GM21619 (cell line): Measurements from ENCODE around the gene P2RY8.
"Not testable (repeated sequence)": the region's sequence is repeated elsewhere in the genome, so short reads cannot be mapped to it uniquely, and the experiment has no call there.

Experiments
- ATAC-seq: cut with Tn5 transposase; IDR thresholded peaks from one replicate; pipeline ENCODE4 v1.9.1; 2021; ENCODE audit not compliant: unreplicated experiment

P2RY8 gene

GRCh38 chrX:1447969-1448572 lies 88.9 kb downstream of the P2RY8 start:
- not testable (repeated sequence) for ATAC-seq

DNA sequence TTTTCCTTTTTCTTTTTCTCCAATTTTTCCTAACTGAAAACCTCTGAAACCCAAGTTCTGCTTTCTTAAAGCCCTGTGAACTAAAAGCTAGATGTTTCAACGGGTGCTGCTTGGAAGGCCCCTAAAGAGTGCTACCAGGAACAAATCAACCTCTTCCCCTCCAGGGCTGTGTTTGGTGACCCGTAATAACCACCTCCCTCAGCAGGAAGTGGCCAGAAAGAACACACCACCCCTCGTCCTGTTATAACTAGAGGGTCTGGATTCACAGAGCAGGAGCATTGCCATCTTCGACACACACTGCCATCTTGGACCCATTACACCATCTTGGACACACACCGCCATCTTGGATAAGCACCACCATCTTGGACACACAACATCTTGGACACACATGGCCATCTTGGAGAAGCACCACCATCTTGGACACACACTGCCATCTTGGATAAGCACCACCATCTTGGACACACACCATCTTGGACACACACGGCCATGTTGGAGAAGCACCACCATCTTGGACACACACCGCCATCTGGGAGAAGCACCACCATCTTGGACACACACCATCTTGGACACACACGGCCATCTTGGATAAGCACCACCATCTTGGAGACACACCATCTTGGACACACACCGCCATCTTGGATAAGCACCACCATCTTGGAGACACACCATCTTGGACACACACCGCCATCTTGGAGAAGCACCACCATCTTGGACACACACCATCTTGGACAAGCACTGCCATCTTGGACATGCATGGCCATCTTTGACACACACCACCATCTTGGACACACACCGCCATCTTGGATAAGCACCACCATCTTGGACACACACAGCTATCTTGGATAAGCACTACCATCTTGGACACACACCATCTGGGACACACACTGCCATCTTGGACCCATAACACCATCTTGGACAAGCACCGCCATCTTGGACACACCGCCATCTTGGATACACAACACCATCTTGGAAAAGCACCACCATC lies 89.7 kb downstream of the P2RY8 start:
- not testable (repeated sequence) for ATAC-seq

- ATAC-seq, result no peak
Measured at GRCh38 chrX:1444561-1445500, 92.2 kb downstream of the P2RY8 start.

- ATAC-seq, result no peak
Measured at GRCh38 chrX:1443496-1444075, 93.4 kb downstream of the P2RY8 start.

GRCh38 chrX:1442724-1443367 lies 94.1 kb downstream of the P2RY8 start:
- ATAC-seq, result no peak

DNA sequence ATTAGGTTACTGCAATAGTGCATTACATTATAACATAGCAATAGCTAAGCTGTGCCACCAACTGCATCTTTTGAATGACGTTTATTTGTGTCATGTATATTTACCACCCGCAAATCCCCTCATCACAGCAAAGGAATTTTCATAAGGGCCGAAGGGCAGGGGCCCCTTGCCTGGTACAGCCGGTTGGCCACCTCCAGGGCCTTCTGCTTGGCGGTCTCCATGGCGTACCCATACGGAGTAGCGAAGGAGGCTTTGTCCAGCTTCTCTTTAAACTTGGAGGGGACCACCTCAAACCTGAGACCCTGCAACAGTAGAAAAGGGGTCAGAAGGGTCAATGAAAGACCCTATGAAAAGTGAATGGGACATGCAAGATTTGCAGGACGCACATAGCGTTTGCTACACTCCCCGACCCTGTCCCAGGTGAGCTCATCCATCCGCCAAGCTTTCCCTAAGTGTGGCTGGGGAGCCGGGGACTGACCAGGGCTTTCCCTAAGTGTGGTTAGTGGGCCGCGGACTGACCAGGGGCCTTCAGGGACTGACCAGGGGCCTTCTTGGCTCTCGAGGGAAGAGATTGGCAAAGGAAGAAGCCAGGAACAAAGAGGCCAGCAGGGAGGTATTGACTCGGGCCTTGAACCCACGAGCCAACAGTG lies 94.8 kb downstream of the P2RY8 start:
- ATAC-seq, result no peak

DNA sequence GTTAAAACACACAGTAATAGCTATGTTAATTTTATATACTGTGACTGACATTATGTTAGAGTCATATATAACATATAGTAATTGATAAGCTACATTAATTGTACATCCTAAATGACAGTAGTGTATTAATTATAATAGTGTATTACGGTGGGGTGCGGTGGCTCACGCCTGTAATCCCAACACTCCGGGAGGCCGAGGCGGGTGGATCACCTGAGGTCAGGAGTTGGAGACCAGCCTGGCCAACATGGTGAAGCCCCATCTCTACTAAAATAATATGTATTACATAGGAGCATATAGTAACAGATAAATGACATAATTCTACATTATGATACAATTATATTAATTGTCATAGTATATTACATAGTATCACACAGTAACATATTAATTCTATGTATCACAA lies 96.5 kb downstream of the P2RY8 start:
- no peak for ATAC-seq

DNA sequence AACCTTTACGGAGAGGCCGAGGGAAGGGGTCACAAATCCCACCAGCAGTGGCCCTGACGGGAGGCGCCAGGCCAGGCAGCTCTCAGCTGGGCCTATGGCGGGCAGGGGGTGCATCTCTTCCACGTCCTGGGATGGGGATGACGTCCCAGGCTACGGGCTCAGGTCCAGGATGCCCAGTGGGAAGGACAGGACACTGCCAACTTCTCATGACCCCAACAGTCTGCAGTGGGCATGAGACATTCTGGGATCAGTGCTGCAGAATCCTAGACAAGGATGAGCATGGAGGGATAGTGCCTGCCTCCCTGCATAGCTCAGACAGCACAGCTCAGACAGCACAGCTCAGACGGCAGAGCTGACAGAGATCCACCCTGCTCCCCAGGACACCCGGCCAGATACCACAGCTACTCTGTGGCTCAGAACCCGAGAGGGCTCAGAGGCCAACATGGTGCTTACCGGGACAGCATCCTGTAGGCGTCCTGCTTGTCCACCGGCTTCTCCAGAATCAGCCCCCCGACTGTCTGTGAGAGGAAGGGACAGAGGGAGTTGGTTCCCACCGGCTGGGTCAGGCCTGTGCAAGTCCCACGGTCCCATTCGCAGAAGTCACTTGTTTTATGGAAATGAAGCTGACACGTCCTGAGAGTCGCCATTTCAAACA lies 101.6 kb downstream of the P2RY8 start:
- ATAC-seq, result no peak

DNA sequence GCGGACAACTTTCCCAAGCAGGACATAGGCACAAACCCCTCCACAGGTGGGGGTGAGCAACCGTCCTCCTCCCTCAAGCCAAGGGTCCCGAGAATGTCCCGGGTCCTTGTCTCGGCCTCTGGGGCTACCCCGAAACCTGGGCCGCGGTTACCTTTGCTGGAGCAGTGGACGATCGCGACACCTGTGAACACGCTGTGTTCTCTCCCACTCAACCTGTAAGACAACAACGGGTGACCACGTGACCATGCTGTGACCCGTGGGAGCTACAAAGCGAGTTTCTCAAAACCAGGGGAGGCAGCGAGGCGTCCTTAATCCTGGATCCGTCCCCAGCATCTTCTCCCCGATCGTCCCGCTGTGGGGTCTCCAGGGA lies 102.1 kb downstream of the P2RY8 start:
- ATAC-seq, result no peak

DNA sequence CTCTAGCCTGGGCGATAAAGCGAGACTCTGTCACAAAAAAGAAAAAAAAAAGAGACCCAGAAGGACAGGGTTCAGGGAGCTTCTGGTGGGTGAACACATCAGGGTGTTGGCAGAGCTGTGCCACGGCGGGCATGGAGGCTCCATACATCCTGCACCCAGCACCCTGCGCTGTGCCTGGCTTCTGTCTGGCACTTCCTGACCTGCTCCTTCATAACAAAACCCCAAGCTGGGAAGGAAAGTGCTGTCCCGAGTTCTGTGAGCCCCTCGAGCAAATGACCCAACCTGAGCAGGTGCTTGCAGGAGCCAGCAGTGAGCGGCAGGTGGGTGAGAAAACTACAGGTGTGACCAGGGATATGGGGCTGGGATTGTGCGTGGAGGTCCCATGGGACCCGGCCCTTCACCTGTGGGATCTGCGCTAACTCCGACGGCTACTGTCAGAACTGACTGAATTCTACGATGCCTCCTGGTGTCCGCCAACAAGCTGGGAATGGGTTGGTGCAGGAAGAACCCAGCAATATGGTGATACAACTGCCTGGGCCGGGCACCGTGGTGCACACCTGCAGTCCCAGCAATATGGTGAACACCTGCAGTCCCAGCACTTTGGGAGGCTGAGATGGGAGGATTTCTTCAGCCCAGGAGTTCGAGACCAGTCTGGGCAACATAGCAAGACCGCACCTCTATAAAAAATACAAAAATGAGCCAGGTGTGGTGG lies 103.2 kb downstream of the P2RY8 start:
- ATAC-seq, result no peak

DNA sequence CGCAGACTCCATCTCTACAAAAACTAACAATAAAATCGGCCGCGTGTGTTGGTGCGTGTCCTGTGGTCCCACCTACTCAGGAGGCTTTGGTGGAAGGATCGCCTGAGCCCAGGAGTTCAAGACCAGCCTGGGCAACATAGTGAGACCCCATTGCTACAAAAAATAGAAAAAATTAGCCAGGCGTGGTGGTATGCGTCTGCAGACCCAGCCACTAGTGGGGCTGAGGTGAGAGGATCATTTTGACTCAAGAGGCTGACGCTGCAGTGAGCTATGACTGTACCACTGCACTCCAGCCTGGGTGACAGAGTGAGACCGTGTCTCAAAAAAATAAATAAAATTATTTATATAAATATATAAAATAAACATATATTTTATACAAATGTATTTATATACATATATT lies 106.5 kb downstream of the P2RY8 start:
- ATAC-seq, result no peak

GRCh38 chrX:1427756-1428155 lies 109.2 kb downstream of the P2RY8 start:
- ATAC-seq, result no peak

GRCh38 chrX:1426321-1426720 lies 110.7 kb downstream of the P2RY8 start:
- ATAC-seq, result not testable (repeated sequence)

DNA sequence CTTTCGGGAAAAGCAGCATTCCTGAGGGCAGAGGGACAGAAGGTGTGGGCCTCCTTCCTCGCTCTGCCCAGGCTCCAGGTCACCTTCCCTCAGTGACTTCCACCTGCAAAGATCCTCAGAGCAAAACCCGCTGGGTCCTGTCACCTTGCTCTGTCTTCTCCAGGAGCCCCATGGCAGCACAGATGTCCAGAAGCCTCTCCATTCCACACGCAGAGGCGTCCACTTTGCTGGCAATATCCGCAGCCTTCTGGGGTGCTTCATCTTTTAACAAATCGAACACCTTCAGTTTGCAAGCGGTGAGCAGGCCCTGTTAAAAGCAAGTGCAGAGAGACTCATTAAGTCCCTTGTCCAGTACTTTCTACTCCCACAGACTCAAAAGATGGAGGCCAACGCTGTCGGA lies 111.6 kb downstream of the P2RY8 start:
- ATAC-seq, result no peak

GRCh38 chrX:1424147-1424851 lies 112.7 kb downstream of the P2RY8 start:
- no peak for ATAC-seq

DNA sequence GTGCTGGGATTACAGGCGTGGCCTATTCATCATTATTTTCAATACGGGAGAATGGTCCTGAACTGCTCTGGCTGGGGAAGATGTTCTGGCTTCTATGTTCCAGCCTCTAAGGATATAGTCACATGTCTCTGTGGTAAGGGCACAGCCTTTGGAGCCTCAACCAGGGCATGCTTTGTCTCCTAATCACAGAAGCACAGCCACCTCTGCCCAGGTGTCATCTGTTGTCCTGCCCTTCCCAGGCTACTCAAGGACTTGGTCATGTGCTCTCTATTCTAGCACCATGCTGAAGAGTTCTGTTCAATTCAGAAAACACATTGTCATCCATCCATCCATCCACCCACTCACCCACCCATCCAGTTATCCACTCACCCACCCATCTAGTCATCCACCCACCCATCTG lies 113.8 kb downstream of the P2RY8 start:
- no peak for ATAC-seq

GRCh38 chrX:1422135-1422465 lies 114.9 kb downstream of the P2RY8 start:
- no peak for ATAC-seq

GRCh38 chrX:1421433-1422134 lies 115.4 kb downstream of the P2RY8 start:
- ATAC-seq, result no peak
